Colon (tissue), 2 donors: ENCODE data around the gene RPSA.
"Not testable (repeated sequence)": the region's sequence is repeated elsewhere in the genome, so short reads cannot be mapped to it uniquely, and the experiment has no call there.

ENCODE experiments used
- FAIRE-seq: peaks from 2 replicates; lab custom pipeline; 2012; peaks lifted over from hg19 to GRCh38; lab: Jason Lieb, UNC
- donor health status: control.
- donor health status: control.

RPSA gene

DNA sequence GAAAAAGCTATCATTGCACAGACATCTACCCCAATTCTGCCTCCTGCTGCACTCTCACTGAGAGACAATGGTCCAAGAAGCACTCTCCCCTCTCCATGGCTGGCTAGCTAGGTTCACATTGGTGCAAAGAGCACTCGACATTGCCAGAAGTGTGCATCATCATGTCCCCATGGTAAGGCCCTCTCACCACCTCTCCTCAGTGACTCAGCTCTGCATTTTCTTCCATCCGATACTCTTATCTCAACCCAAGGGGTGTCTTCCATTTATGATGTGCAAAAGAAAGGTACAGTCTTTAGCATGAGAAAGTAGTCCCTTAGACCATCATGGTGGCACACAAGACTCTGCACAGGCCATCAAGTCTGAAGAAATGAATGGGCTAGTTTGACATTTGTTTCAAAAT lies 14.0 kb downstream of the RPSA start:
- FAIRE-seq: no peak

DNA sequence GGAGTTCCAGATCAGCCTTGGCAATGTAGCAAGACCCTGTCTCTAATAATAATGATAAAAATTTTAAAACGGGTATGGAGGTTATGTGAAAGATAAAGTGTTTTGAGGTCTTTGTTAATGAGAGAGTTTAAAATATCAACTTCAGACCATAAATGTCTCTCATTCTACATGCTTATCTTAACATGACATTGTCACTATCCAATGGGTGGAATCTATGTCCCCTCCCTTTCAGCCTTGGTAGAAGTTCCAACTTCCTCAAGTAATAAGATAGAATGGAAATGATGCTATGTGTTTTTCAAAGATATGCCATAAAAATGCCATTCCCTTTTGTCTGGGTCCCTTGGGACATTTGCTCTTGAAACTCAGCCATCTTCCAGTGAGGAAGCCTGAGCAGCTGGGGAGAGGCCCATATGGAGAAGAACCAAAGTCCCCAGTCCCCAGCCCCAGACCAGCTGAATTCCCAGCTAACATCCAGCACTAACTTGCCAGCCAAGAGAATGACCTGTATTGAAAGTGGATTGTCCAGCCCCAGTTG lies 17.0 kb downstream of the RPSA start:
- no peak for FAIRE-seq

DNA sequence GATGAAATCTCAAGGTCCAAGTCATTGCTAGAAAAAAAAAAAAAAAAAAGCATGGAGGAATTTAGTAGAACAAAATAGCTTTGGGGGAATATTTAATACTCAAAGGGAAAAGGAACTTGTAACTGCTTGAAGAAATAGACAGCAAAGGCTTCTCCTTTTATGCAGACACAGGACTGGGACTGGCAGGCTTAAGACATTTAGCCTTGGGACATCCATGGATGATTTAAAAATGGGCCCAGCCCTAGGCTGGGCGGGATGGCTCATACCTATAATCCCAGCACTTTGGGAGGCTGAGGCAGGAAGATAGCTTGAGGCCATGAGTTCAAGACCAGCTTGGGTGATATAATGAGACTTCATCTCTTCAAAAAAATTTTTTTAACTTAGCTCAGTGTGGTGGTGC lies 19.8 kb downstream of the RPSA start:
- no peak for FAIRE-seq

DNA sequence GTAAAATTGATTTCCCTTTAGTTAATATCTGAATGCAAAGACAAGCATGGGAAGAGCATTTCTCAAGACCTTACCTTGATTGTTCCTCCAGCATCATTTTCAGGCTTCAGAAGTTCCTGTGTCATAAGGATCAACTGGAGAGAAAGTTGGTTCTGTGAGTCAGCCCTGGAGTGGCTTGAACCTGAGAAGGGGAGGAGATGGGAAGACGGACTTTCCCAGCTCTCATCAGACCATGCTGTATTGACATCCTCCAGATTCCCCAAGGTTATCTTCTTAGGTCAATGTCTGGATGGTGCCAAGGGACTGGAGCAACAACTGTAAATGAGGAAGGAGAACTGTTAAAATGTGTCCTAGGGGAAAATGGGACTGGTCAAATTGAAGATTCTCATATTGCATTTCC lies 21.0 kb downstream of the RPSA start:
- no peak for FAIRE-seq

DNA sequence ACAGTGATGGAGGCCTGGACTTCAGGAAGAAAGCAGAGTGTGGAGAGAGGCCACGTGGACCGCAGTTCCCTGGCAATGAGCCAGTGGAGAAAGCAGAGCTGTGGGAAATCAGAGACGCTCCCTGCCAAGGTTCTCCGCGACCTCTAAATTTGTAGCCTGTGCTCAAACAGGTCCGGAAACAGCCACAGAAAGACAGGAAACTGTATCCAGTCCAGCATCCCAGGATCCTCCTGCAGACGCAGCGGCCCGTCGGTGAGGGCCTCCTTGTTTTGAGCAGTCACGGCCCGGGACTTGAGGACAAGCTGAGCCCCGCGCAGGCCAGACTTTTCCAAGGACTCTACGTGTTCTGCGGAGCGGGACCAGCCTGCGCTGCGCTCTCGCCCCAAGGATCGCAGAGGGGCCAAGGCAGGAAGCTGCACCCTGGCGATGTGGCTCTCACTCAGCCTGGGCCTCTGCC lies 22.3 kb downstream of the RPSA start:
- FAIRE-seq: no peak

DNA sequence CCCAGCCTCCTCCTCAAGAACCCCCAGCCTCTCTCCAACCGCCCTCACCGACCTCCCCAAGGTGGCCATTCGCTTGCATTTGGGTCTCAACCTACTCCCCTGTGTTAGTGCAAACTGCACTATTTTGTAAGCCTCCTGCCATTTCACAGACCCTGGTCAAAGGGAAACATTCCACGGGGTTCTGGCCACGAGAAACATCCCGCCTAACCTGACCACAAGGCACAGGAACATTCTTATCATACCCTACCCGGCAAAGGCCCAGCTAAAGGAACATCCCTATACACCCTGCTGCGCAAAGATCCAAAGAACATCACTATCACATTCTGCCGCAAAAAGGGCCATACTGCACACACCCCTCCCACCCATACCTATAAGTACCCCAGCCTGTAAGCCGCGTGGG lies 22.9 kb downstream of the RPSA start:
- no peak for FAIRE-seq

DNA sequence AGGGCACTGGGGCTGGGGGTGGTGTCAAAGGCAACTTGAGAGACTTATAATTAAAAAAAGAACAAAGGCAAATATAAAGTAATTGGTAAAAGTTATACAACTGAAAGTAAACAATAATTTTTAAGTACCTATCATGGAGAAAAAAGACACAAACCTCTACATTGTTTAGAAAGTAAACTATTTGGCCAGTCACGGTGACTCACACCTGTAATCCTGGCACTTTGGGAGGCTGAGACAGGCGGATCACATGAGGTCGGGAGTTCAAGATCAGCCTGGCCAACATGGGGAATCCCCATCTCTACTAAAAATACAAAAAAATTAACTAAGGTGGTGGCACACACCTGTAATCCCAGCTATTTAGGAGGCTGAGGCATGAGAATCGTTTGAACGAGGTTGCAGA lies 25.8 kb downstream of the RPSA start:
- no peak for FAIRE-seq

DNA sequence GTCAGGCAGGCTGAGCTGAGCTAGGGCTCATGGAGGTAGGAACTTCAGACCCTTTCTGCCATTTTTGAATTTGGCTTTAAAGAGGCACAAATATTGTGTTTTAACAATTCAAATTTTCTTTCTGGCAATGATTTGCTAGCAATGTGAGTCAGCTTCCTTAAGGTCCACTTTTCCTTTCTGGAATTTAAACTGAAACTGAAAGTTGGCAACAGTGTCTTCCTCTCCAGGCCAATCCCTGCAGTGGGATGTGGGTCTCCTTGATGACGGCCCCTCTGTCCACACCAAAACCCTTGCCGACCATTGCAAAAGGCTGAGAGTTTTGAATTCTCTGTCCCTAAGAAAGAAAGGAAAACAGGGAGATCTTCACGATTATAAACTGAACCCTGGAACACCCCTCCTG lies 27.1 kb downstream of the RPSA start:
- no peak for FAIRE-seq

DNA sequence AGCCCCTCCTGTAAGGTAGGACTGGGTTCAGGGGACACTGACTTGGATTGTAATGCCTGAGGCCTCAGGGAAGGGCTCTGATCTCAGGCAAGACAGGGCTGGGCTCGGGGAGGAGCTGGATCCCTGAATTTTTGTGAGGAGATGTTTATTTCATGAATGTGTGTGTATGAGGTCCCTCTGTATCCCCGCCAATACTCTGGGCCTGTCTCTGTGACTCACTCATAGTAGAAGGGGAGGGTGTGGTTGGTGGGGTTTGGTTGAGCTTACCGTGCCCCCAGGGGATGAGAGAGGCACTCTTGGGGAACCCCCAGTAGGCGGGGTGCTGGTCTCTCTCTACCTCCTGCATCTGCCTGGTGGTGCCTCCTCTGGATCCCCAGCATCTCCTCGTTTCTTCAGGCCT lies 28.1 kb downstream of the RPSA start:
- FAIRE-seq: no peak

DNA sequence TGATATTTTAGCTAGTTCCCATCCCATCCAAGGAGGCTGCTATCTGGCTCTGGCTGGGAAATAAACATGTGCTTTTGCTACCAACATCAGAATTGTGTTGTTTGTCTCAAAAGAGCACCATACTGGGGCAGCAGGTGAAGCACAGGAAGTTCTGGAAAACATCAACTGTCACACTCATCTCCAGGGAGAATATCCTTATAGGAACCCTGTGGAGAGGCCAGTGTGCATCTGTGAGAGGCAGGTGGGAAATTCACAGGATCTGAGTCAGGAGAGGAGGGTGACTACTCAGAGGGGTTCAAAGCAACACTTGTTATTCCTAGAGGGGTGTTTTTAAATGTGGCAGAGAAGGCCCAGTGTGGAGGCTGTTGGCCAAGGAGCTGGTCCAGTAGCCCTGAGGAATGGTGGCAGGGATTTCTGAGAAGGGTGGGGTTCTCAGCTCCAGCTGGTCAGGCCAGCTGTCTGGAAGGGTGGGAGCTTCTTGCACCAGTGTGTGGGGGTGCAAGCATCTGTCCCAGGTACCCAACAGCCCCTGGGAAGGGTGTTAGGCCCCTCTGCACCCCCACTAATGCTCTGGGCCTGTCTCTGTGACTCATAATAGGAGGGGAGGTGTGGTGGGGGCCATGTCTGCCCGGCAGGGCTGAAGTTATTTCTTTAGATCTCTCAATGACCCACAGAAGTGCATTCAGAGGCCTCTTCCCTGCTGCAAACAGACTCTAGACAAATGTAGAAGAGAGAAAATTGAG lies 28.7 kb downstream of the RPSA start:
- FAIRE-seq: no peak

DNA sequence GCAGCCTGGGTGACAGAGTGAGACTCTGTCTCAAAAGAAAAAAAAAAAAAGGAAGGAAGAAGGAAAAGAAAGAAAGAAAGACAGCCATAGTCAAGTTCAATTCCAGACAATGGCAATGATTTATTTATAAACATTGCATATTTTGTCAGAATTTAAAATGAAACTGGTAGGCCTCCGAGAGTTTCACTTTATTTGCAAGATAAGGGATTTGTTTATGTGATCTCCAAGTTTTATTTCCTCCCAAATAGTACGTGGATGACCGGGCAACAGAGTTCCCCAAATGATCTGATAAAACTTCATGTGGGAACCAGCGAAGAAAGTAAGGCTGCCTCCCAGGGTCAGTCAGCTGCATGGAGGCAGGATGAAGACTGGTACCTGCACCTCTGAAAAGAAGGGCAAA lies 32.4 kb downstream of the RPSA start:
- FAIRE-seq: no peak

DNA sequence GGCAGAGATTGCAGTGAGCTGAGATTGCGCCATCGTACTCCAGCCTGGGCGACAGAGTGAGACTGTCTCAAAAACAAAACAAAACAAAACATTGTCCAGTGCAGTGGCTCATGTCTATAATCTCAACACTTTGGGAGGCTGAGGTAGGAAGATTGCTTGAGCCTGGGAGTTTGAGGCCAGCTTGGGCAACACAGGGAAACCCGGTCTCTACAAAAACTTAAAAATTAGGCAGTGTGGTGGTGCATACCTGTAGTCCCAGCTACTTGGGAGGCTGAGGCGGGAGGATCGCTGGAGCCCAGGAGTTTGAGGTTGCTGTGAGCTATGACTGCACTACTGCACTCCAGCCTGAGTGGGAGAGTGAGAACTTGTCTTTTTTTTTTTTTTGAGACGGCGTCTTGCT lies 33.8 kb downstream of the RPSA start:
- FAIRE-seq: no peak

DNA sequence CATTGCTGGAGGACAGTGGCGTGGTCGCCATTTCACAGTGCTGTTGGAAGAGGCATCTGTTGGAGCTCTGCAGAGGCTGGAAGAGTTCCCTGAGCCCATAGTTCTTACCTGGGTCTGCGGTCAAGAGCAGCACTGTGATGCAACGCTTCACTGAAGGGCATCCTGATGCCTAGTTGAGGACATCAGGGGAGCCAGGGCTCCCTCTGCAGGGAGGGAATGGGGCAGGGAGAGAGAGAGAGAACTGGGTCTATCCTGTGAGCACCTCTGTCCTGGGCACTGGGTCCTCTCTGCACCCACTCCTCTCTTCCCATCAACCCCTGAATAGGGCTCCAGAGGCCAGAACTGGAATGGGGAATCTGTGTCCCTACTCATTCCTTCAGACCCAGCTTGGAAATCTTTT lies 37.0 kb downstream of the RPSA start:
- no peak for FAIRE-seq

DNA sequence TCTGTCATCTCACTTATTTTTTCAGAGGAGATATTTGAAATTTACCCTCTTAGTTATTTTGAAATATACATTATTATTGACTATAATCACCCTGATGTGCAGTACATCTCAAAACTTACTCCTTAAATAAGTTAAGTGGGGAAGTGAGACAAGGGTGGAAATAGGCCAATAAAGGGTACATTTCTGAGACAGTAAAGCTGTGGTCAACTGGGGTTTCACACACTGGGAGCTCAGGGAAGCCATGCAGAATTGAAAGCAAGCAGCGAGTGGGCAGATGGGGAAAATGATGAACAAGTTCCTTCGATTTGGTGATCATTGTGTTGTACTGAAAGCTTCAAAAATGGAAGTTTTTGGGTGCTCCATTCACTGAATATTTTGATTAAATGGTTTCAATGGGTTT lies 39.4 kb downstream of the RPSA start:
- no peak for FAIRE-seq

DNA sequence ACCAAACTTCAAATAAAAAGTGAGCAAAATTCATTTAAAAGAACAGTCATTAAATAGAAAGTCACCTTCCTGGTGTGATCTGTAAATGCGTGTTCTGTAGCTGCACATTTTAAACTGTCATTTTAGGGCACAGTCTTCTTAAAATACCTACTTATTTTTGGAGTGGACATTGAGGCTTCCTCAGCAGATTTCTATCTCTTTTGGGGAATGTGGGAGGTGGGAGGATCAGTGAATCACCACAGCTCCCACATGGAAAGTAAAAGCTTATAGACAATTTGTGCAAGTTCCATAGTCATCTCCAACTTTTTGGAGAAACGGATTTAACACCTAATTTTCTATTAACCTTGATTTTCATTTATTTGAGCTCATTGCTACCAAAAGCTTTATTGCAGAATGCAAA lies 39.9 kb downstream of the RPSA start:
- no peak for FAIRE-seq

DNA sequence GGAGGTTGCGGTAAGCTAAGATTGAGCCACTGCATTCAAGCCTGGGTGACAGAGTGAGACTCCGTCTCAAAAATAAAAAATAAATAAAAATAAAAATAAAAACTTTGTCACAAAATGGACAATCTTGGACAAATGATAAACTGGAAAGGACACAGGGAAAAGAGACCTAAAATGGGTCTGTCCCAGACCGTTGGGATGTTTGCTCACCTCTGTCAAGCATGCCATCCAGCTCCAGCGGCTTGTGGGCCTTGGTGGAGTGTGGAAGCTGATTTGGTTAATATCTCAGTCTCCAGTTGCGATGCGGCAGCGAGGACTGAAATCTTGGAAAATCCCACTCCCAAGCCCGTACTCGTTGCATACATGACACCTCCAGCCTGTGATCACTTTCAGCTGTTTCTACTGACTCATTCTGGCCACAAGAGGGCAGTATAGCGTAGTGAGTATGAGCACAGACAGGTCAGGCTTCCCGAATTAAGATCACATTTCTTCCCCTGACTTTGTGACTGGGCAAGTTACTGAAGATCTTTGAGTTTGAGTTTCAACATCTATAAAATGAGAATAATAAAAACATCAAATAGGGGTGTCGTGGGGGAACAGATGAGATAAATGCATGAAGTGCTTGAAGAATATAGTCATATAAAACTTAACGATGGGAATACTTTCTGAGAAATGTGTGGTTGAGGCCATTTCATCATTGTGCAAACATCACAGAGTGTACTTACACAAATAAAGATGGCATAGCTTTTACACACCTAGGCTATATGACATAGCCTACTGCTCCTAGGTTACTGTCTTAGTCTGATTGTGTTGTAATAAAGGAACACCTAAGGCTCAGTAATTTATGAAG lies 41.3 kb downstream of the RPSA start:
- FAIRE-seq: peak; percentile 92

DNA sequence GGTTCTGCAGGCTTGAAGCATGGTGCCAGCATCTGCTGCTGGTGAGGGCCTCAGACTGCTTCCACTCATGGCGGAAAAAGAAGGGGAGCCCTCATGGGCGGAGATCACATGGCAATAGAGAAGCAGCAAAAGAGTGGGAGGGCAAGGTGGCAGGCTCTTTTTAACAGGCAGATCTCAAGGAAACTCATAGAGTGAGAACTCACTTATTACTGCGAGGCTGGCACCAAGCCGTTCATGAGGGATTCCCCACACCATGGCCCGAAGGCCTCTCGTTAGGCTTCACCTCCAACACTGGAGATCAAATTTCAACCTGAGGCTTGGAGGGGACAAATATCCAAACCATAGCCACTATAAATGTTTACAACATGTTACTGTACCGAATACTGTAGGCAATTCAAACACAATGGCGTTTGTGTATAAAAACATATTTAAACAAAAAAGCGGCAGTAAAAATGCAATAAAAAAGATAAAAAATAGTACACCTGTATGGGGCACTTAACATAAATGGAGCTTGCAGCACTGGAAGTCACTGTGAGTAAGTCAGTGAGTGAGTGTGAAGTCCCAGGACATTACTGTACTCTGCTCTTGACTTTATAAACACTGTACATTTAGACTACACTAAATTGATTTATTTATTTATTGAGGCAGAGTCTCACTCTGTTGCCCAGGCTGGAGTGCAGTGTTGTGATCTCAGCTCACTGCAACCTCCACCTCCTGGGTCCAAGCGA lies 42.1 kb downstream of the RPSA start:
- FAIRE-seq: no peak

DNA sequence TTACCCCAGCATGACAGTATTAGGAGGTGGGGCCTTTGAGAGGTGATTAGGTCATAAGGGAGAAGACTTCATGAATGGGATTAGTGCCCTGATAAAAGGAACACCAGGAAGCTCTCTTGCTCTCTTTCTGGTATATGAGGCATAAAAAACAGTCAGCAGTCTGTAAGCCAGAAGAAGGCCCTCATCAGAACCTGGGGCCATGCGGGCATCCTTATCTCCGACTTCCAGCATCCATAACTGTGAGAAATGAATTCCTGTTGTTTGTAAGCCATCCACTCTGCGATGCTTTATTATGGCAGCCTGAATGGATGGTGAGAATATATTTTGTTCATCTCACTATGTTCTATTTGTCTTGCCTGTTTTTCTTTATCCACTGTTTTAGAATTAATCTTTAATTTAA lies 43.3 kb downstream of the RPSA start:
- no peak for FAIRE-seq

DNA sequence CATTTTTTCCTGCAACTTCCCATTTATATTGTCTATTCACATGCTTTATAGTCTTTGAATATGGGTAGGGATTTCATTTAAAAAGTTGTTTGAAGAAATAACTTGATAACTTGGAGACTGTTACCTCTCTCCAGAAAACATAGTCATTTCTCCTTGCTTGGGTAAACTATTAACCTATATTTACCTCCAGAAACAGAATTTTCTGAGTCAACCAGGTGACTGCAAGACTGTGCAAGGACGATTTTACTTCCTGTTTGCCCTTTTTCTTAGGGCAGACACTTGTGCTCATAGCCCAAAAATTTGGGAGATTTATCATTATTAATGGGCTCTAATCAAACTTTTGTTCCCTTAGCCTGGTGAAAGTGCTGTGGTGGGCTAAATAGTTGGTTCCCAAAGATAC lies 46.6 kb downstream of the RPSA start:
- no peak for FAIRE-seq

DNA sequence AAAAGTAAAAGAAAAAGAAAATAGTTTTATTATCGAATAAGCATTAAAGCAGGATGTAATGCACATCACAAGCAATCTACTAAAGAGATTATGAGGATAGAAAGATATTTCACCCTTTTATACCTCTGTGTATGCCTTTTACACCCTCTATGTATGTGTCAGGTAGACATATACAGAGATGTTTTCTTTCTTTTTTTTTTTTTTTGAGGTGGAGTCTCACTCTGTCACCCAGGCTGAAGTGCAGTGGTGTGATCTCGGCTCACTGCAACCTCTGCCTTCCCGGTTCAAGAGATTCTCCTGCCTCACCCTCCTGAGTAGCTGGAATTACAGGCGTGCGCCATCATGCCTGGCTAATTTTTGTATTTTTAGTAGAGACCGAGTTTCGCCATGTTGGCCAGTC lies 47.4 kb downstream of the RPSA start:
- FAIRE-seq: not testable (repeated sequence)

DNA sequence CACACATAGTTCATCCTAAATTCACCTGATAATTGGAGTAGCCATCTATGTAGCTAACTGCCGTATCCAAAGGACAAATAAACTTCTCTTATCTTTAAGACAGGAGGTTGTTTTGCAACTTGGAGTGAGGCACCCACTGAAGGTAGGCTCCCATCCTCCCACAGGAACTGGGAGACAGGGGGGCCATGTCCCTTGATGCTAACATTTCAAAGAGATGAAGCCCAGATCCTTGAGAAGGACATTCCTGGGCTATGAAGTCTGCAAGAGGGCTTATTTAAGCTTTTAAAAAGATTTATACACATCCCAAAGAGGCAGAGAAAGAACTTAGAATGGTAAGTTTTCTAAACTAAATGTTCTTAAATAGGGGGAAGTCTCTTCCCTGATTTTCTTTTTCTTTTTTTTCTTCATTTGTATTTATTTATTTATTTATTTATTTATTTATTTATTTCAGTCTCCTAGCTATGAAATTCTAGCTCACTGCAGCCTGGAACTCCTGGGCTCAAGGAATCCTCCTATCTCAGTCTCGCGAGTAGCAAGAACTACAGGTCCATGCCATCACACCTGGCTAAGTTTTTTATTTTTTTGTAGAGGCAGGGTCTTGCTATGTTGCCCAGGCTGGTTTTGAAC lies 48.2 kb downstream of the RPSA start:
- FAIRE-seq: no peak

DNA sequence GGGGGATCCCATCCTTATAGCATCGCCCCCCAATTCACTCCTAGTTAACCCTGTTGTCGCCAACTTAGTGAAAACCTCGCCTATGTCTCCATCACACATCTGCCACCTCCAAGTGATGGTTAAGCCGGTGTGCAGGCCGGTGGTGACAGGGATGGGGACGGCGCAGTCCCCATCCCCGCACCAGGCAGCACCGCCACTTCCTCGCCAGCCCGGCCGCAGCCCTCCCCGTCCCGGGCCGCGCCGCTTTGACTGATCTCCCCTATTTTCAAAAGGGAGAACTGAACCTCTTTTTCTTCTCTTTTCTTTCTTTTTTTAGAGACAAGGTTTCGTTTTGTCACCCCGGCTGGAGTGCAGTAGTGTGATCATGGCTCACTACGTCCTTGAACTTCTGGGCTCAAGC lies 49.6 kb downstream of the RPSA start:
- FAIRE-seq: no peak
